K562 (cell line): ENCODE data around the gene COL24A1. TPM values are rescaled to one million over a fixed set of nuclear protein-coding genes. Genes with fewer than 3 reads are reported as not detected.
A peak's percentile ranks its signal among the peaks of the same experiment; 100 is the strongest.

Experiments
- ATAC-seq: fragments of 200-7000 bp; cut with Tn5 transposase; 3 replicates; pipeline ENCODE4 v1.9.1; 2020; ENCODE audit warnings: moderate library complexity
- BruUV-seq: library from RNA; stranded (reverse); fragments of 400-500 nt; replicated peaks from 2 replicates; lab custom pipeline; 2021; lab: Mats Ljungman, UMichigan
- CTCF ChIA-PET: fragments of 300-600 bp; formaldehyde crosslinking; extraction: SDS; loops from one replicate; lab custom pipeline; 2021; ENCODE audit warnings: low intra/inter-chr PET ratio; lab: Yijun Ruan, JAX
- POLR2A ChIA-PET: fragments of 300-600, 350-650 bp; sonication (Branson Sonifier 250); formaldehyde crosslinking; extraction: SDS; loops from one replicate; lab custom pipeline; 2021; ENCODE audit warnings: antibody characterized with exemption, inconsistent platforms; lab: Yijun Ruan, JAX
- DNase-seq, 4 experiments: peaks; one replicate each; pipeline versions ENCODE4 v3.0.0 to v3.0.0-alpha.2; 2011 to 2018; ENCODE audit warnings: low spot score in 3 of 4, mixed read lengths in 3 of 4; ENCODE audit errors: extremely low read depth in 1 of 4
- FAIRE-seq: peaks from 2 replicates; lab custom pipeline; 2011; peaks lifted over from hg19 to GRCh38; lab: Jason Lieb, UNC
- H2AFZ ChIP-seq: 2 replicates; pipeline ENCODE4 v1.6.0; 2011; ENCODE audit warnings: low read depth, low read length, control low read depth, inconsistent platforms
- H3K27ac ChIP-seq: fragments of 200-600 bp; 3 replicates; pipeline ENCODE4 v1.8.0; 2011; ENCODE audit warnings: low read depth, mild to moderate bottlenecking, control low read depth, inconsistent platforms, low read length, moderate library complexity, mixed read lengths; ENCODE audit errors: extremely low read depth
- H3K27me3 ChIP-seq, 2 experiments: fragments of 300-600 bp in 1 of 2; 2 replicates in 1 of 2; 3 replicates in 1 of 2; pipeline versions ENCODE4 v1.6.0 to v1.8.0; 2011; ENCODE audit warnings: inconsistent platforms in 2 of 2, low read length in 2 of 2, mild to moderate bottlenecking in 1 of 2, mixed read lengths in 1 of 2, moderate library complexity in 1 of 2; ENCODE audit not compliant: control insufficient read depth in 2 of 2, insufficient read depth in 2 of 2
- H3K36me3 ChIP-seq: fragments of 300-600 bp; 3 replicates; pipeline ENCODE4 v1.8.0; 2011; ENCODE audit warnings: mild to moderate bottlenecking, low read length, inconsistent platforms; ENCODE audit not compliant: control insufficient read depth, insufficient read depth
- H3K4me1 ChIP-seq, 2 experiments: fragments of 200-600 bp in 1 of 2; replicated peaks in 1 of 2; 2 replicates in 1 of 2; 3 replicates in 1 of 2; pipeline versions ENCODE4 v1.5.1 to v1.8.0; 2011; ENCODE audit warnings: inconsistent platforms in 2 of 2, low read length in 2 of 2, mild to moderate bottlenecking in 1 of 2, mixed read lengths in 1 of 2, moderate library complexity in 1 of 2; ENCODE audit not compliant: control insufficient read depth in 2 of 2, insufficient read depth in 2 of 2
- H3K4me2 ChIP-seq: 2 replicates; pipeline ENCODE4 v1.6.1; 2011; ENCODE audit warnings: low read length, control low read depth, inconsistent platforms, mixed read lengths; ENCODE audit not compliant: insufficient read depth
- H3K4me3 ChIP-seq: fragments of 200-600 bp; sonication (generic), shearing (Covaris generic); 2 replicates; pipeline ENCODE4 v1.5.1; 2016; ENCODE audit warnings: control low read depth, inconsistent platforms
- H3K79me2 ChIP-seq: fragments of 200-600 bp; 3 replicates; pipeline ENCODE4 v1.8.0; 2011; ENCODE audit warnings: low read length, inconsistent platforms; ENCODE audit not compliant: control insufficient read depth, insufficient read depth
- H3K9ac ChIP-seq, 2 experiments: 2 replicates each; pipeline versions ENCODE4 v1.6.0 to v1.6.1; 2011; ENCODE audit warnings: low read depth in 2 of 2, low read length in 2 of 2, control low read depth in 1 of 2, inconsistent platforms in 1 of 2, mild to moderate bottlenecking in 1 of 2, mixed read lengths in 1 of 2; ENCODE audit not compliant: insufficient read depth in 1 of 2
- H3K9me1 ChIP-seq: one replicate; pipeline ENCODE4 v1.6.0; 2011; ENCODE audit warnings: inconsistent platforms, mild to moderate bottlenecking, low read length, moderate library complexity; ENCODE audit not compliant: control insufficient read depth, insufficient read depth
- H3K9me3 ChIP-seq: replicated peaks from 2 replicates; pipeline ENCODE4 v1.5.1; 2011; ENCODE audit warnings: low read depth, low read length, inconsistent platforms; ENCODE audit not compliant: control insufficient read depth, insufficient read depth
- H4K20me1 ChIP-seq: replicated peaks from 2 replicates; pipeline ENCODE4 v1.6.1; 2011; ENCODE audit warnings: low read length, inconsistent platforms, mixed read lengths; ENCODE audit not compliant: control insufficient read depth, insufficient read depth
- UBTF ChIP-seq, 2 experiments: IDR thresholded peaks; 2 replicates each; pipeline ENCODE4 v1.6.1; 2012; ENCODE audit warnings: improper control_type of control experiment in 2 of 2, low read depth in 2 of 2, low read length in 2 of 2, borderline replicate concordance in 1 of 2
- ZFP1 ChIP-seq: fragments of 450-650 bp; formaldehyde crosslinking; IDR thresholded peaks from 2 replicates; pipeline ENCODE4 v1.4.0; 2020; ENCODE audit warnings: mild to moderate bottlenecking, mixed read lengths
- WGBS: fragments of 100-300 bp; shearing (Covaris generic); methylation state at CpG from one replicate; pipeline ENCODE4 v1.1.6; 2016; ENCODE audit warnings: low coverage, mixed read lengths; ENCODE audit not compliant: insufficient coverage; ENCODE audit errors: missing lambda C conversion rate; 5-methylcytosine and 5-hydroxymethylcytosine counted together
- in situ Hi-C: fragments of 300-500 bp; cut with MboI; formaldehyde crosslinking; loops from 4 replicates; pipeline ENCODE4 v1.15.0; 2018; ENCODE audit warnings: inconsistent platforms, mixed read lengths
- intact Hi-C: fragments of 100-400 bp; cut with micrococcal nuclease; formaldehyde crosslinking; loops from 2 replicates; pipeline ENCODE4 v1.14.2; 2022
- polyA plus RNA-seq, 8 experiments: library from polyadenylated mRNA; depleted of rRNA in 4 of 8; stranded (reverse) in 5 of 8; unstranded in 3 of 8; fragments of >200 nt; fragmentation: Nextera tagmentation in 2 of 8; fragmentation: Illumina TruSeq in 1 of 8; extraction: Ambion mirVana in 2 of 8; extraction: Trizol in 1 of 8; gene quantifications; 2 replicates each; pipeline versions ENCODE4 v1.2.1 to v1.2.3, GENCODE V29; 2011 to 2014; ENCODE audit warnings: inconsistent platforms in 1 of 8, missing spikeins in 1 of 8
- total RNA-seq, 7 experiments: library from RNA; depleted of rRNA in 6 of 7; stranded (reverse); fragments of >200 nt in 6 of 7; fragmentation: Illumina TruSeq in 2 of 7; extraction: Trizol in 2 of 7; gene quantifications; 2 replicates each; pipeline versions ENCODE4 v1.2.1 to v1.2.3, GENCODE V29; 2011 to 2021; ENCODE audit warnings: low replicate concordance in 1 of 7
- TF ChIP-seq, protein P1 (sequence below): fragments of 450-650 bp; IDR thresholded peaks from 2 replicates; pipeline ENCODE4 v1.6.1; 2018; ENCODE audit not compliant: partially characterized antibody

Gene COL24A1
- total and polyA plus RNA-seq, 9 of the 15 experiments (the other 6 are each of a cell fraction or from before 2014, with no cell fraction given), result 0.01 to 0.06 (median 0.03) TPM; not detected in 2

DNA sequence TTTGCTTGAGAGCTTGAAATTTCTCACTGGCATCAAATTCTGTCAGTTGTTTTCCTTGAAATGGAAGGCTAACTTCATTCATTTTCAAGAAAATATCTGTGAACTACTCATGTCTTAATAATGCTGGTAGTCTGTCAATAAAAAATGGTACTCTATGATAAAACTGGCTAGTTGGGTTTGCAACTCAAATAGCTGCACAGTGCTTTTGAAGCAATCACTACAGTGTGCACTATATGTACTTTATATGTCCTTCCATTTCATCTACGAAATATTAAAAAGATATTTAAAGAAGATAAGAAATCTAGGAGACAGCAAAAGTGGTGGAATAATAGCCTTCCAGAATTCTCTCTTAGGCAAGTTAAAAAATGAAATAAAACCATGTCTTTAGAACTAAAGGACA is 408.5 kb downstream of the COL24A1 start:
- Histone ChIP-seq H2AFZ (peak overlapping the region; percentile 93), H3K4me3 (no peak overlapping the region; the same call in 1 of the 2 replicates), H3K27ac (peak overlapping the region; percentile 45; the same call in 2 of the 3 replicates), H3K4me2 (peak overlapping the region; percentile 43; the same call in 1 of the 2 replicates), H3K9me3 (0 out of 2 replicates have a peak, but pooled peaks cover 3% of the 10 kb centered on the region), H3K36me3 (no peaks in the 10 kb centered on the region), H3K4me1 (no peaks in the 10 kb centered on the region), H4K20me1 (no peaks in the 10 kb centered on the region), H3K9ac (no peak overlapping the region), H3K9me1 (no peaks in the 10 kb centered on the region), H3K27me3 (no peaks in the 10 kb centered on the region), H3K79me2 (no peaks in the 10 kb centered on the region)
- FAIRE-seq (no peak), DNase-seq (peak in 1 of 4 experiments; percentile 9), ATAC-seq (peak; percentile 78)
- WGBS, result 0% methylated on average over 1 of the region's 1 CpG
- BruUV-seq, result TSS peak; percentile 74
- in situ Hi-C loops, result no loop called here
- ChIA-PET CTCF (no interaction called here), POLR2A (interaction anchor here (1.4 kb wide), 1 partner anchor 9 kb away, joined by 4 read pairs; no protein-coding TSS in a partner anchor)
- TF ChIP-seq, protein P1, sequence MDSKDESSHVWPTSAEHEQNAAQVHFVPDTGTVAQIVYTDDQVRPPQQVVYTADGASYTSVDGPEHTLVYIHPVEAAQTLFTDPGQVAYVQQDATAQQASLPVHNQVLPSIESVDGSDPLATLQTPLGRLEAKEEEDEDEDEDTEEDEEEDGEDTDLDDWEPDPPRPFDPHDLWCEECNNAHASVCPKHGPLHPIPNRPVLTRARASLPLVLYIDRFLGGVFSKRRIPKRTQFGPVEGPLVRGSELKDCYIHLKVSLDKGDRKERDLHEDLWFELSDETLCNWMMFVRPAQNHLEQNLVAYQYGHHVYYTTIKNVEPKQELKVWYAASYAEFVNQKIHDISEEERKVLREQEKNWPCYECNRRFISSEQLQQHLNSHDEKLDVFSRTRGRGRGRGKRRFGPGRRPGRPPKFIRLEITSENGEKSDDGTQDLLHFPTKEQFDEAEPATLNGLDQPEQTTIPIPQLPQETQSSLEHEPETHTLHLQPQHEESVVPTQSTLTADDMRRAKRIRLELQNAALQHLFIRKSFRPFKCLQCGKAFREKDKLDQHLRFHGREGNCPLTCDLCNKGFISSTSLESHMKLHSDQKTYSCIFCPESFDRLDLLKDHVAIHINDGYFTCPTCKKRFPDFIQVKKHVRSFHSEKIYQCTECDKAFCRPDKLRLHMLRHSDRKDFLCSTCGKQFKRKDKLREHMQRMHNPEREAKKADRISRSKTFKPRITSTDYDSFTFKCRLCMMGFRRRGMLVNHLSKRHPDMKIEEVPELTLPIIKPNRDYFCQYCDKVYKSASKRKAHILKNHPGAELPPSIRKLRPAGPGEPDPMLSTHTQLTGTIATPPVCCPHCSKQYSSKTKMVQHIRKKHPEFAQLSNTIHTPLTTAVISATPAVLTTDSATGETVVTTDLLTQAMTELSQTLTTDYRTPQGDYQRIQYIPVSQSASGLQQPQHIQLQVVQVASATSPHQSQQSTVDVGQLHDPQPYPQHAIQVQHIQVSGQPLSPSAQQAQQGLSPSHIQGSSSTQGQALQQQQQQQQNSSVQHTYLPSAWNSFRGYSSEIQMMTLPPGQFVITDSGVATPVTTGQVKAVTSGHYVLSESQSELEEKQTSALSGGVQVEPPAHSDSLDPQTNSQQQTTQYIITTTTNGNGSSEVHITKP, result no peak
- TF ChIP-seq ZFP1 (CRISPR knock-in tag) (peak; percentile 82), UBTF (IDR thresholded peaks at IDR 0.05; ENCODE audit: borderline replicate concordance in 1 of 2, low read depth in 2 of 2, low read length in 2 of 2) (no peak)
- intact Hi-C loops, result no loop called here
